Activated CD4-positive, alpha-beta T cell treated with anti-CD3 and anti-CD28 coated beads for 48 hours (primary cell): ENCODE results near the gene SCO2.

Experiments
- DNase-seq: peaks from one replicate; pipeline ENCODE4 v3.0.0-alpha.2; 2020

Gene SCO2

DNA sequence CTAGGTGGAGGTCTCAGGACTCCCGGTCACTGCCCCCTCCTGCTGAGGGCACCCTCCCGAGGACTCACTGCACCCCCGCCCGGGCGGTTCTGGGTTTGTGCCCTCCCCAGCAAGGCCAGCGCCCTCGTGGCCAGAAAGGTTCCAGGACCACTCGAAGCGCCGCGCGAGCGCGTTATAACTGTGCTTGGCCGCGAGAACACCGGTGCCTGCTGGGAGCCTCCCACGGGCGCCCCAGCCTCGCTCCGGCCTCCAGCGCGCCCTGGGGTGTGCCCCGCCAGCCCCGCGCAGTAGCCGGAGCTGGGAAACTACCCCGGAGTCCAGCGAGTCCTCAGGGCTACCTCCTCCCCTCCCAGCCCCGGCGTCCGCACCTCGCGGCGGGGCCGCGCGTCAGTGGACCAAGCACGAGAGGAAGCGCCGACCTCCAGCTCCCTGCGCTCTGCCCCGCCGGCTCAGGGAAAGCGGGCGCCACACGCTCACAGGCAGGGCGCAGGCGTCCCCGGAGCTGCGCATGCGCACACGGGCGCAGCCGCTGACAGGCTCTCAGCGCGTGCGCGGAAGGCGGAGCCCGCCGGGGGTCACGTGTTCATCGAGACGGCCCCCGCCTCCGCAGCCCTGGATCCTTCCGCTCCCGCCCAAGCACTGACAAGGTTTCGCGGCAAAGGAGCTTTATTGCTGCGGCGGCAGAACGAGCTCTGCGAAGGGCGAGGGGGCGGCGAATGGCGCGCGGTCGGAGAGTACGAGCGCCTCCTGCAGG lies at the start of gene SCO2:
Gene SCO2, minus strand, starts transcription at position 495 of the 754 bp plus-strand sequence. CDS start 1,187 bp downstream, outside the sequence.
- peak; percentile 99 for DNase-seq

DNA sequence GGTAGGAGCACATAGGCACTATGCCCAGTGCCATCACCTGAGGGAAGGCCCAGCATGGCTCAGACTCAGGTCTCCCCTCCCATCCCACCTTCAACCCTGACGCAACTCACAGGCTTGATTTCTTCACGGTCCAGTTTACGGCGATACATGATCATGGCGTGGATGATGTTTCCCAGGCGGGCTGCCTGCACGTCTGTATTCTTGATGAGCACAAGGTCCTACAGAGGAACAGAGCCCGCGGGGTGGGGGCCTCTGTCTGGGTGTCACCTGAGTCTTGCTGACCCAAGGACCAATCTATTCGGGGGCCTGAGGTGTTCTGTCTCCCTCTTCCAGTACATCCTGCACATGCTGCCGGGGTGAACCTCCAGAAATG lies 49.0 kb upstream of the SCO2 start:
- DNase-seq: no peak

- no peak for DNase-seq
Observed at GRCh38 chr22:50573491-50574382, 48.3 kb upstream of the SCO2 start.

DNA sequence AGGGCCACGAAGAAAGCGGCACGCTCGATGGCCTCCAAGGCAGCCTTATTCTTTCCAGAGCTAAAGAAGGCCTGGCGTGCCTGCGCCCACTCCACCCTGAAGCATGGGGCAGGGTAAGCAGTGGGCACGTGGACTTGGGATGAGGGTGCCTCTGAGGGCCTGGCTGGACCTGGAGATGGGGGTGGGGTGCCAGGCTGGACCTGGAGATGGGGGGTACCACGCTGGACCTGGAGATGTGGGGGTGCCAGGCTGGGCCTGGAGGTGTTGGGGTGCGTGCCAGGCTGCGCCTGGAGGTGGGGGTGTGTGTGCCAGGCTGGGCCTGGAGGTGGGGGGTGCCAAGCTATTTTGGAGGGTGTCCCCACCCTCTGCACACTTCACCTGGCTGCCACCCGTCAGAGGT lies 47.6 kb upstream of the SCO2 start:
- DNase-seq: no peak

GRCh38 chr22:50571264-50572175 lies 46.1 kb upstream of the SCO2 start:
- DNase-seq: no peak

GRCh38 chr22:50570861-50571260 lies 45.5 kb upstream of the SCO2 start:
- DNase-seq: no peak

GRCh38 chr22:50569896-50570535 lies 44.6 kb upstream of the SCO2 start:
- DNase-seq: no peak

DNA sequence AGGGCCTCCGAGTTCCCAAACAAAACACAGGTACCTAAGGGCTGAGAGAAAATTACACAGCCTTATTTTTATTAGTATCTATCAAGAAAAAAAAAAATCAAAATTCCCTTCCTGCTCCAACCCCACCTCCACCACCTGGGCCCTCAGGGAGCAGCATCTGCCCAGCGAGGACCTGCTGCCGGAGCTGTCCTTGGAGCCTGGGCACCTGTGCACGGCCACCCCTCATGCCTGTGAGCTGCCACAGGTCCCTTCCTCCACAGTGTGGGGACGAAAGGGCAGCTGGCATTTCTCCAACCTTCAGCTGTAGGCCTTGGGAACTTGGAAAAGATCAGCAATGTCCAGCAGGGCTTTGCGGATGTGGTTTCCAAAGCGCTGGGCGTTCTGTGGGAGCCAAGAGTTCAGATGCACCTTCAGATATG lies 43.7 kb upstream of the SCO2 start:
- no peak for DNase-seq

- DNase-seq: no peak
Observed at GRCh38 chr22:50568626-50569025, 43.2 kb upstream of the SCO2 start.

GRCh38 chr22:50567721-50568252 lies 42.4 kb upstream of the SCO2 start:
- no peak for DNase-seq

GRCh38 chr22:50564289-50564688 lies 38.9 kb upstream of the SCO2 start:
- DNase-seq: no peak

GRCh38 chr22:50563413-50564160 lies 38.2 kb upstream of the SCO2 start:
- no peak for DNase-seq

GRCh38 chr22:50562523-50563412 lies 37.4 kb upstream of the SCO2 start, which contains the start of gene SYCE3:
Gene SYCE3 (minus strand): TSS chr22:50562919. CDS start chr22:50556405, 6,514 bp downstream.
- DNase-seq: peak; percentile 99

- DNase-seq: no peak
Observed at GRCh38 chr22:50561401-50562358, 36.3 kb upstream of the SCO2 start.

DNA sequence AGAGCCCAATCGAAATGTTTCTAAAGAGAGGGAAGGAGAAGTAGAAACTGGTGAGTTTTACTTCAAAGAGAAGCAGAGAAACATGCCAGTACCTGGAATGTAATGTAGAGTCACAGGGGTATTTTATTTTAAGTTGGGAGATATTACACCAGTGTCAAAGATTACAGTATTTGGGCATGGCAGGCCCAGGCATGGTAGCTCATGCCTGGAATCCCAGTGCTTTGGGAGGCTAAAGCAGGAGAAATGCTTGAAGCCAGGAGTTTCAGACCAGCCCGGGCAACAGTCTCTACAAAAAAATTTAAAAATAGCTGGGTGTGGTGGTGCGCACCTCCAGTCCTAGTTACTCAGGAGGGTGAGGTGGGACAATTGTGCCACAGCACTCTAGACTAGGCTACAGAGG lies 34.6 kb upstream of the SCO2 start:
- DNase-seq: no peak

DNA sequence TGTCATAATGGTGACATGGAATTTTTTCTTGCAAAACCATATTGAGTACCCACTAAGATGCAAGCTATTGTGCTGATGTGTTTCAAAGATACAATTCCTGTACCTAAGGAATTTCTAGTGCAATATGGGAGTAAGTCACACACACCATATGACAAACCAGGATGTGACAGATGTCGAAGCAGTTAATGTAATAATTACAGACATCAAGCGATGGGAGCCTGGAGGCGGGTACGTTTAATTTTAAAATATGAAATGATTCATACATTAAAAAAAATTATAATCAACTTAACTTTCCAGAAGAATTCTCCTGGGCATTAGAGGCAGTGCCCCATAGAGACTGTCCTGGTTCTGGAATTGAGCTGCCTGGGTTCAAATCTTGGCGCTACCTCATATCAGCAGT lies 31.3 kb upstream of the SCO2 start:
- no peak for DNase-seq

- no peak for DNase-seq
Observed at GRCh38 chr22:50553310-50553709, 27.9 kb upstream of the SCO2 start.

DNA sequence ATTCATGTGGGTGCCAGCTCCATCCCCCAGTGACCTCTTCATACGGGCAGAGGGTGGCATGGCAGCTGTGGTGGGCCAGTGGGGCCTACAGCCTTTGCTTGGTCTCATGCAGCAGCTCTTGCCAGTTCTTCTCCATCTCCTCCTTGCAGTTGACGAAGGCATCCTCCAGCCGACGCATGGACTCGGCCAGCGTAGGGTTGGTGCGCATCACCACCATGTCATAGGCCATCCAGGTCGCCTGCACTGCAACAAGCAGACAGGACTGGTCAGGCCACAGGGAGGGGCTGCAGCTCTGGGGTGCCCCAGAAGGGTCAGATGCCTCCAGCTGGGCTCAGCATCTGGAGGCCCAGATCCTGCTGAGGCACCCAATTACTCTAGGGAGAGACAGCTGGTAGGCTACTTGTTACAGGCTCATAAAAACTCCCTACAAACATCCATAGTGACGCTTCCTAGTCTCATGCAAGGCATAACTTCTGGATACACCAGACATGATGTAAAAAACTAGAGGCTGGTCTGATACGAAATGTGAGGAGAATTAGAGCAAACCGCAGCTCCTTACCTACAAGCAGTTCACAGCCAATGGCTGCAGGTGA lies 25.9 kb upstream of the SCO2 start:
- DNase-seq: no peak

DNA sequence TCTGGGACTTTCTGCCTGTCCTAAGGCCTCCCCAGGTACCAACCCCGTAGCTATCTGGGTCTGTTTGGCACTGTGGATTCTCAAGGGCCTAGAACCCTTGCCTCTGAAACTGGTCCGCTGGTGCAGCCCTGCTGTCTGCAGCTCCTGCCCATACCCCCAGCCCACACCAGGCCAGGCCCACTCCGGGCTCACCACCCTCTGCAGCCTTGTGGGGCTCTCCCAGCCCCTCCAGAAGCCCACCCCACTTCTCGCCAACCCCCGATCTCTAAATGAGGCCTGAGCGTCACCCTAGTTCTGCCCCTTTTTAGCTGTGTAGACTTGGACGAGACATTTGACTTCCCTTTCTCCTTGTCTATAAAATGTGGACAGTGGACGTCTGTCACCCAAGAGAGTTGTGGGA lies 25.0 kb upstream of the SCO2 start:
- DNase-seq: no peak
